ENCODE results near the gene HSD17B11. TPM values are rescaled to one million over a fixed set of nuclear protein-coding genes. Genes with fewer than 3 reads are reported as not detected.

HSD17B11 gene
- polyA plus RNA-seq, 4 donors: 196 to 420 (median 281) TPM

- no peaks in the 10 kb centered on the region for H3K9me3 ChIP-seq (ENCODE audit: control insufficient read depth in 2 of 2, insufficient read depth in 1 of 2, low read depth in 1 of 2, low read length in 1 of 2)
- DNase-seq (no peak), FAIRE-seq (no peak)
- no peak overlapping the region for H3K27ac ChIP-seq (ENCODE audit: low read depth in 1 of 3, low read length in 2 of 3)
- 30 to 54% (median 41%) methylated on average over 1 of the region's 1 CpG for WGBS, 3 donors
- peaks cover 7 to 39% (median 18%) of the 10 kb centered on the region in 3 donors for H3K36me3 ChIP-seq (ENCODE audit: control insufficient read depth in 3 of 3, insufficient read depth in 2 of 3, low read depth in 1 of 3, low read length in 3 of 3)
- no peaks in the 10 kb centered on the region for H3K27me3 ChIP-seq (ENCODE audit: control insufficient read depth in 3 of 3, insufficient read depth in 3 of 3, low read length in 3 of 3)
- no peak overlapping the region for H3K4me3 ChIP-seq (ENCODE audit: low read depth in 1 of 3, low read length in 3 of 3)
- H3K4me1 ChIP-seq (ENCODE audit: control insufficient read depth in 3 of 3, insufficient read depth in 2 of 3, low read depth in 1 of 3, low read length in 2 of 3): no peaks in the 10 kb centered on the region
Measured at GRCh38 chr4:87365348-87365747, 25.6 kb downstream of the HSD17B11 start.

GRCh38 chr4:87363552-87363951 is 27.4 kb downstream of the HSD17B11 start:
- FAIRE-seq (no peak), DNase-seq (no peak)
- H3K9me3 ChIP-seq (ENCODE audit: control insufficient read depth in 2 of 2, insufficient read depth in 1 of 2, low read depth in 1 of 2, low read length in 1 of 2): no peaks in the 10 kb centered on the region
- H3K27me3 ChIP-seq (ENCODE audit: control insufficient read depth in 3 of 3, insufficient read depth in 3 of 3, low read length in 3 of 3): no peaks in the 10 kb centered on the region
- H3K27ac ChIP-seq (ENCODE audit: low read depth in 1 of 3, low read length in 2 of 3): no peak overlapping the region
- no peak overlapping the region for H3K4me3 ChIP-seq (ENCODE audit: low read depth in 1 of 3, low read length in 3 of 3)
- WGBS, 3 donors: 97 to 100% (median 98%) methylated on average over 2 of the region's 2 CpGs
- peaks cover 7 to 39% (median 25%) of the 10 kb centered on the region in 3 donors for H3K36me3 ChIP-seq (ENCODE audit: control insufficient read depth in 3 of 3, insufficient read depth in 2 of 3, low read depth in 1 of 3, low read length in 3 of 3)
- no peaks in the 10 kb centered on the region for H3K4me1 ChIP-seq (ENCODE audit: control insufficient read depth in 3 of 3, insufficient read depth in 2 of 3, low read depth in 1 of 3, low read length in 2 of 3)

GRCh38 chr4:87360338-87360935 is 30.6 kb downstream of the HSD17B11 start:
- Histone ChIP-seq H3K4me1 (ENCODE audit: control insufficient read depth in 3 of 3, insufficient read depth in 2 of 3, low read depth in 1 of 3, low read length in 2 of 3) (no peaks in the 10 kb centered on the region), H3K27ac (ENCODE audit: low read depth in 1 of 3, low read length in 2 of 3) (no peak overlapping the region), H3K9me3 (ENCODE audit: control insufficient read depth in 2 of 2, insufficient read depth in 1 of 2, low read depth in 1 of 2, low read length in 1 of 2) (no peaks in the 10 kb centered on the region), H3K36me3 (ENCODE audit: control insufficient read depth in 3 of 3, insufficient read depth in 2 of 3, low read depth in 1 of 3, low read length in 3 of 3) (peaks cover 7 to 45% (median 28%) of the 10 kb centered on the region in 3 donors), H3K4me3 (ENCODE audit: low read depth in 1 of 3, low read length in 3 of 3) (no peak overlapping the region), H3K27me3 (ENCODE audit: control insufficient read depth in 3 of 3, insufficient read depth in 3 of 3, low read length in 3 of 3) (no peaks in the 10 kb centered on the region)
- DNase-seq (no peak), FAIRE-seq (no peak)
- WGBS, 3 donors: 80 to 84% (median 83%) methylated on average over 7 of the region's 7 CpGs

GRCh38 chr4:87359258-87359657 is 31.7 kb downstream of the HSD17B11 start:
- no peaks in the 10 kb centered on the region for H3K9me3 ChIP-seq (ENCODE audit: control insufficient read depth in 2 of 2, insufficient read depth in 1 of 2, low read depth in 1 of 2, low read length in 1 of 2)
- peaks cover 3 to 41% (median 32%) of the 10 kb centered on the region in 3 donors for H3K36me3 ChIP-seq (ENCODE audit: control insufficient read depth in 3 of 3, insufficient read depth in 2 of 3, low read depth in 1 of 3, low read length in 3 of 3)
- FAIRE-seq (no peak), DNase-seq (no peak)
- H3K4me3 ChIP-seq (ENCODE audit: low read depth in 1 of 3, low read length in 3 of 3): no peak overlapping the region
- H3K27ac ChIP-seq (ENCODE audit: low read depth in 1 of 3, low read length in 2 of 3): no peak overlapping the region
- no peaks in the 10 kb centered on the region for H3K4me1 ChIP-seq (ENCODE audit: control insufficient read depth in 3 of 3, insufficient read depth in 2 of 3, low read depth in 1 of 3, low read length in 2 of 3)
- 95 to 99% (median 98%) methylated on average over 4 of the region's 4 CpGs for WGBS, 3 donors
- H3K27me3 ChIP-seq (ENCODE audit: control insufficient read depth in 3 of 3, insufficient read depth in 3 of 3, low read length in 3 of 3): no peaks in the 10 kb centered on the region

- Histone ChIP-seq H3K4me3 (ENCODE audit: low read depth in 1 of 3, low read length in 3 of 3) (no peak overlapping the region), H3K9me3 (ENCODE audit: control insufficient read depth in 2 of 2, insufficient read depth in 1 of 2, low read depth in 1 of 2, low read length in 1 of 2) (no peaks in the 10 kb centered on the region), H3K27me3 (ENCODE audit: control insufficient read depth in 3 of 3, insufficient read depth in 3 of 3, low read length in 3 of 3) (no peaks in the 10 kb centered on the region), H3K4me1 (ENCODE audit: control insufficient read depth in 3 of 3, insufficient read depth in 2 of 3, low read depth in 1 of 3, low read length in 2 of 3) (no peaks in the 10 kb centered on the region), H3K27ac (ENCODE audit: low read depth in 1 of 3, low read length in 2 of 3) (no peak overlapping the region), H3K36me3 (ENCODE audit: control insufficient read depth in 3 of 3, insufficient read depth in 2 of 3, low read depth in 1 of 3, low read length in 3 of 3) (peaks cover 0 to 36% (median 32%) of the 10 kb centered on the region in 3 donors)
- WGBS, 3 donors: 90 to 93% (median 92%) methylated on average over 2 of the region's 2 CpGs
- DNase-seq (no peak), FAIRE-seq (no peak)
Measured at GRCh38 chr4:87356832-87357526, 34.0 kb downstream of the HSD17B11 start.

- H3K27me3 ChIP-seq (ENCODE audit: control insufficient read depth in 3 of 3, insufficient read depth in 3 of 3, low read length in 3 of 3): no peaks in the 10 kb centered on the region
- 63 to 89% (median 86%) methylated on average over 7 of the region's 7 CpGs for WGBS, 3 donors
- H3K9me3 ChIP-seq (ENCODE audit: control insufficient read depth in 2 of 2, insufficient read depth in 1 of 2, low read depth in 1 of 2, low read length in 1 of 2): no peaks in the 10 kb centered on the region
- H3K4me3 ChIP-seq (ENCODE audit: low read depth in 1 of 3, low read length in 3 of 3): no peak overlapping the region
- H3K36me3 ChIP-seq (ENCODE audit: control insufficient read depth in 3 of 3, insufficient read depth in 2 of 3, low read depth in 1 of 3, low read length in 3 of 3): peaks cover 0 to 27% (median 25%) of the 10 kb centered on the region in 3 donors
- FAIRE-seq: no peak
- no peaks in the 10 kb centered on the region for H3K4me1 ChIP-seq (ENCODE audit: control insufficient read depth in 3 of 3, insufficient read depth in 2 of 3, low read depth in 1 of 3, low read length in 2 of 3)
- DNase-seq: no peak
- peak overlapping the region in 1 of 3 donors; percentile 8 for H3K27ac ChIP-seq (ENCODE audit: low read depth in 1 of 3, low read length in 2 of 3)
Measured at GRCh38 chr4:87354168-87355102, 36.6 kb downstream of the HSD17B11 start.

GRCh38 chr4:87353592-87353991 is 37.4 kb downstream of the HSD17B11 start:
- Histone ChIP-seq H3K9me3 (ENCODE audit: control insufficient read depth in 2 of 2, insufficient read depth in 1 of 2, low read depth in 1 of 2, low read length in 1 of 2) (no peaks in the 10 kb centered on the region), H3K27me3 (ENCODE audit: control insufficient read depth in 3 of 3, insufficient read depth in 3 of 3, low read length in 3 of 3) (no peaks in the 10 kb centered on the region), H3K27ac (ENCODE audit: low read depth in 1 of 3, low read length in 2 of 3) (peak overlapping the region in 1 of 3 donors; percentile 18), H3K36me3 (ENCODE audit: control insufficient read depth in 3 of 3, insufficient read depth in 2 of 3, low read depth in 1 of 3, low read length in 3 of 3) (peaks cover 0 to 21% (median 20%) of the 10 kb centered on the region in 3 donors), H3K4me1 (ENCODE audit: control insufficient read depth in 3 of 3, insufficient read depth in 2 of 3, low read depth in 1 of 3, low read length in 2 of 3) (no peaks in the 10 kb centered on the region), H3K4me3 (ENCODE audit: low read depth in 1 of 3, low read length in 3 of 3) (no peak overlapping the region)
- FAIRE-seq (no peak), DNase-seq (peak in 1 of 2 donors; percentile 42)
- 18 to 81% (median 73%) methylated on average over 3 of the region's 3 CpGs for WGBS, 3 donors

- FAIRE-seq (no peak), DNase-seq (no peak)
- Histone ChIP-seq H3K4me1 (ENCODE audit: control insufficient read depth in 3 of 3, insufficient read depth in 2 of 3, low read depth in 1 of 3, low read length in 2 of 3) (no peaks in the 10 kb centered on the region), H3K27me3 (ENCODE audit: control insufficient read depth in 3 of 3, insufficient read depth in 3 of 3, low read length in 3 of 3) (no peaks in the 10 kb centered on the region), H3K4me3 (ENCODE audit: low read depth in 1 of 3, low read length in 3 of 3) (no peak overlapping the region), H3K9me3 (ENCODE audit: control insufficient read depth in 2 of 2, insufficient read depth in 1 of 2, low read depth in 1 of 2, low read length in 1 of 2) (peaks cover 0 to 3% of the 10 kb centered on the region in 2 donors), H3K27ac (ENCODE audit: low read depth in 1 of 3, low read length in 2 of 3) (no peak overlapping the region), H3K36me3 (ENCODE audit: control insufficient read depth in 3 of 3, insufficient read depth in 2 of 3, low read depth in 1 of 3, low read length in 3 of 3) (peaks cover 0 to 21% (median 15%) of the 10 kb centered on the region in 3 donors)
Measured at GRCh38 chr4:87345139-87345538, 45.8 kb downstream of the HSD17B11 start.
